ENCODE measurements around the gene TCF12. TPM values are rescaled to one million over a fixed set of nuclear protein-coding genes. Genes with fewer than 3 reads are reported as not detected.

TCF12 gene
- total RNA-seq, 1 donor from 2014 or later: 112 TPM

DNA sequence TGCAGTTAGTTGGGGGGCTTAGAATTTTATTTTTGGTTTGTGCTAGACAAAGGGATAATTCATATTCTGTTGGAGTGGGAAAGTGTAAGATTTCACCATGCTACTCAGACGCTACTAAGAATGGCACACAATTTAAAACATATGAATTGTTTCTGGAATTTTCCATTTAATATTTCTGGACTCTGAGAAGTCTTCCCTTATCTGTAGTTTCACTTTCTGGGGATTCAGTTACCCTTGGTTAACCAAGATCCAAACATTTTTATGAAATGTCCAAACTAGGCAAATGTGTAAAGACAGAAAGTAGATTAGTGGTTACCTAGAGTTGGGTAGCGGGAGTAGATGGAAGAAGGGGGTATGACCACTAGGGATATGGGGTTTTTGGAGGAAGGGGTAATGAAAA, 53.1 kb downstream of the TCF12 start:
- no peaks in the 10 kb centered on the region for H3K36me3 ChIP-seq (ENCODE audit: insufficient read depth, low read length)
- H3K9me3 Mint-ChIP-seq (ENCODE audit: unreplicated experiment): no peaks in the 10 kb centered on the region
- H2AFZ ChIP-seq (ENCODE audit: low read depth, low read length): no peak overlapping the region
- peaks cover 97% of the 10 kb centered on the region for H3K79me2 ChIP-seq (ENCODE audit: insufficient read depth, low read length)
- no peak for DNase-seq (ENCODE audit: low read depth)
- H3K9ac ChIP-seq (ENCODE audit: low read length): no peak overlapping the region
- H3K4me1 Mint-ChIP-seq (ENCODE audit: low read depth, unreplicated experiment): peaks cover 25% of the 10 kb centered on the region
- H4K20me1 ChIP-seq (ENCODE audit: insufficient read depth, low read length): peaks cover 73% of the 10 kb centered on the region
- H3K4me3 ChIP-seq (ENCODE audit: insufficient read depth, low read depth, low read length): no peak overlapping the region
- no peak overlapping the region for H3K27ac ChIP-seq (ENCODE audit: low read depth, low read length)
- no peak for FAIRE-seq
- no peaks in the 10 kb centered on the region for H3K36me3 Mint-ChIP-seq (ENCODE audit: low read depth, unreplicated experiment)
- H3K27me3 Mint-ChIP-seq (ENCODE audit: low read depth, unreplicated experiment): no peaks in the 10 kb centered on the region
- peak overlapping the region; percentile 85 for H3K27ac Mint-ChIP-seq (ENCODE audit: unreplicated experiment)
- TF ChIP-seq, protein P1, sequence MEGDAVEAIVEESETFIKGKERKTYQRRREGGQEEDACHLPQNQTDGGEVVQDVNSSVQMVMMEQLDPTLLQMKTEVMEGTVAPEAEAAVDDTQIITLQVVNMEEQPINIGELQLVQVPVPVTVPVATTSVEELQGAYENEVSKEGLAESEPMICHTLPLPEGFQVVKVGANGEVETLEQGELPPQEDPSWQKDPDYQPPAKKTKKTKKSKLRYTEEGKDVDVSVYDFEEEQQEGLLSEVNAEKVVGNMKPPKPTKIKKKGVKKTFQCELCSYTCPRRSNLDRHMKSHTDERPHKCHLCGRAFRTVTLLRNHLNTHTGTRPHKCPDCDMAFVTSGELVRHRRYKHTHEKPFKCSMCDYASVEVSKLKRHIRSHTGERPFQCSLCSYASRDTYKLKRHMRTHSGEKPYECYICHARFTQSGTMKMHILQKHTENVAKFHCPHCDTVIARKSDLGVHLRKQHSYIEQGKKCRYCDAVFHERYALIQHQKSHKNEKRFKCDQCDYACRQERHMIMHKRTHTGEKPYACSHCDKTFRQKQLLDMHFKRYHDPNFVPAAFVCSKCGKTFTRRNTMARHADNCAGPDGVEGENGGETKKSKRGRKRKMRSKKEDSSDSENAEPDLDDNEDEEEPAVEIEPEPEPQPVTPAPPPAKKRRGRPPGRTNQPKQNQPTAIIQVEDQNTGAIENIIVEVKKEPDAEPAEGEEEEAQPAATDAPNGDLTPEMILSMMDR (IDR thresholded peaks at IDR 0.05; ENCODE audit: insufficient read depth, low read depth, low read length): no peak
- TF ChIP-seq EZH2 (IDR thresholded peaks at IDR 0.05; ENCODE audit: insufficient read depth, low read length): no peak
- no peak overlapping the region for H3K4me2 ChIP-seq (ENCODE audit: low read length)
- H3K4me1 ChIP-seq (ENCODE audit: insufficient read depth, low read length): no peaks in the 10 kb centered on the region
- no peak overlapping the region for H3K4me3 Mint-ChIP-seq (ENCODE audit: unreplicated experiment)
- H3K27me3 ChIP-seq (ENCODE audit: insufficient read depth, low read length): no peaks in the 10 kb centered on the region
- H3K9me3 ChIP-seq (ENCODE audit: insufficient read depth, low read depth, low read length): no peaks in the 10 kb centered on the region

- Histone ChIP-seq H3K4me1 (ENCODE audit: insufficient read depth, low read length) (no peaks in the 10 kb centered on the region), H3K27me3 (ENCODE audit: insufficient read depth, low read length) (no peaks in the 10 kb centered on the region), H2AFZ (ENCODE audit: low read depth, low read length) (no peak overlapping the region), H3K27ac (ENCODE audit: low read depth, low read length) (no peak overlapping the region), H4K20me1 (ENCODE audit: insufficient read depth, low read length) (peaks cover 69% of the 10 kb centered on the region), H3K4me3 (ENCODE audit: insufficient read depth, low read depth, low read length) (no peak overlapping the region), H3K36me3 (ENCODE audit: insufficient read depth, low read length) (no peaks in the 10 kb centered on the region), H3K79me2 (ENCODE audit: insufficient read depth, low read length) (peaks cover 97% of the 10 kb centered on the region), H3K9ac (ENCODE audit: low read length) (no peak overlapping the region), H3K9me3 (ENCODE audit: insufficient read depth, low read depth, low read length) (no peaks in the 10 kb centered on the region), H3K4me2 (ENCODE audit: low read length) (no peak overlapping the region)
- Mint-ChIP-seq H3K9me3 (ENCODE audit: unreplicated experiment) (no peaks in the 10 kb centered on the region), H3K4me1 (ENCODE audit: low read depth, unreplicated experiment) (peaks cover 25% of the 10 kb centered on the region), H3K4me3 (ENCODE audit: unreplicated experiment) (no peak overlapping the region), H3K27me3 (ENCODE audit: low read depth, unreplicated experiment) (no peaks in the 10 kb centered on the region), H3K27ac (ENCODE audit: unreplicated experiment) (no peak overlapping the region), H3K36me3 (ENCODE audit: low read depth, unreplicated experiment) (no peaks in the 10 kb centered on the region)
- no peak for FAIRE-seq
- no peak for TF ChIP-seq EZH2 (IDR thresholded peaks at IDR 0.05; ENCODE audit: insufficient read depth, low read length)
- TF ChIP-seq, protein P1 (IDR thresholded peaks at IDR 0.05; ENCODE audit: insufficient read depth, low read depth, low read length): no peak
- DNase-seq (ENCODE audit: low read depth): no peak
Observed at GRCh38 chr15:56972016-56972415, 53.6 kb downstream of the TCF12 start.

- Histone ChIP-seq H3K9ac (ENCODE audit: low read length) (no peak overlapping the region), H3K4me1 (ENCODE audit: insufficient read depth, low read length) (no peaks in the 10 kb centered on the region), H4K20me1 (ENCODE audit: insufficient read depth, low read length) (peaks cover 65% of the 10 kb centered on the region), H3K27ac (ENCODE audit: low read depth, low read length) (no peak overlapping the region), H3K4me2 (ENCODE audit: low read length) (no peak overlapping the region), H3K27me3 (ENCODE audit: insufficient read depth, low read length) (no peaks in the 10 kb centered on the region), H3K79me2 (ENCODE audit: insufficient read depth, low read length) (peaks cover 97% of the 10 kb centered on the region), H3K4me3 (ENCODE audit: insufficient read depth, low read depth, low read length) (no peak overlapping the region), H3K36me3 (ENCODE audit: insufficient read depth, low read length) (no peaks in the 10 kb centered on the region), H3K9me3 (ENCODE audit: insufficient read depth, low read depth, low read length) (no peaks in the 10 kb centered on the region), H2AFZ (ENCODE audit: low read depth, low read length) (no peak overlapping the region)
- FAIRE-seq (no peak), DNase-seq (ENCODE audit: low read depth) (no peak)
- H3K27ac Mint-ChIP-seq (ENCODE audit: unreplicated experiment): peak overlapping the region; percentile 2
- TF ChIP-seq, protein P1 (IDR thresholded peaks at IDR 0.05; ENCODE audit: insufficient read depth, low read depth, low read length): no peak
- TF ChIP-seq EZH2 (IDR thresholded peaks at IDR 0.05; ENCODE audit: insufficient read depth, low read length): no peak
- no peaks in the 10 kb centered on the region for H3K36me3 Mint-ChIP-seq (ENCODE audit: low read depth, unreplicated experiment)
- H3K27me3 Mint-ChIP-seq (ENCODE audit: low read depth, unreplicated experiment): no peaks in the 10 kb centered on the region
- peaks cover 25% of the 10 kb centered on the region for H3K4me1 Mint-ChIP-seq (ENCODE audit: low read depth, unreplicated experiment)
- no peak overlapping the region for H3K4me3 Mint-ChIP-seq (ENCODE audit: unreplicated experiment)
- H3K9me3 Mint-ChIP-seq (ENCODE audit: unreplicated experiment): no peaks in the 10 kb centered on the region
Observed at GRCh38 chr15:56972426-56972825, 54.0 kb downstream of the TCF12 start.
